Subcutaneous adipose tissue (tissue), 4 donors: ENCODE data around the gene STC2. TPM values are rescaled to one million over a fixed set of nuclear protein-coding genes. Genes with fewer than 3 reads are reported as not detected.

Source experiments
- total RNA-seq, 4 donors: library from RNA; depleted of rRNA; stranded (reverse); fragments of >200 nt; gene quantifications; one replicate each; pipeline ENCODE4 v1.1.0, GENCODE V29; 2016
- TF ChIP-seq, protein P1 (sequence below): fragments of 450-650 bp; IDR thresholded peaks from one replicate; pipeline ENCODE4 v1.5.1; 2016; ENCODE audit warnings: low read depth, mild to moderate bottlenecking, control low read depth, antibody characterized with exemption, moderate library complexity

STC2 gene
- total RNA-seq, 4 donors from 2014 or later, result 2.4 to 15.0 (median 4.2) TPM

DNA sequence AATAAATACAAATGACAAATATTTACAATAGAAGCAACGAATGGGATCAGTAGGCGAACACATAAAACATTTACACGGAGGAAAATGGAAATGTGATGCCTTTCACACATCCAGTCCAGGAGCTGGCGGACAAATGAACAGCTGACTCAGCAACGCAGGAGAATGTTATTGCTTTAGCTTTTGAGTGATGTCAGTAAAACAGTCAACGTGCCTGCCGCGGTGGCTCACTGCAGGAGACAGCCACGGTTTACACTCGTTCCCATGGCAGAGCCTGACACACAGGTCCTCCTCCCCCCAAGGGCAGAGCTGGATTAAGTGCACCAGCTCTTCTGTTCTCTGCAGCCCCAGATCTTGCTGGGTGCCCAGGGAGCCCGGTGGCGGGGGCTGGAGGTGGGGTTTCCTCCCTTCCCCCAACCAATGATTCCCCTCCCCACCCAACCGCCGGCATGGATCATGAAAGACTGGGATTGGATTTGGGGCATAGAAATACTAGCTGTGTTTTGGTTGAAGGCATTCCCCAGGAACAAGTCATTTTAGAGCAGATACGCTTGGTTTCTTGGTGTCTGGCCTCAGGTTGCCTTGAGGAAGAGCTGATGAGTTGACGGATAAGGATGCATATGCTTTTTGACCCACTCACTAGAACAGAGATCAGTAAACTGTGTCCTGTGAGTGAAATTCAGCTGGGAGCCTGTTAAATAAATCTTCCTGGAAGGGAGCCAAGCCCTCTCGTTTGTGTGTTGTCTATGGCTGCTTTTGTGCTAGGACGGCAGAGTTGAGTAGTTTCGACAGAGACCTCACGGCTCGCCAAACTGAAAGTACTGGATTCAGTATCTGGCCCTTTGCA, 12.5 kb downstream of the STC2 start:
- TF ChIP-seq, protein P1, sequence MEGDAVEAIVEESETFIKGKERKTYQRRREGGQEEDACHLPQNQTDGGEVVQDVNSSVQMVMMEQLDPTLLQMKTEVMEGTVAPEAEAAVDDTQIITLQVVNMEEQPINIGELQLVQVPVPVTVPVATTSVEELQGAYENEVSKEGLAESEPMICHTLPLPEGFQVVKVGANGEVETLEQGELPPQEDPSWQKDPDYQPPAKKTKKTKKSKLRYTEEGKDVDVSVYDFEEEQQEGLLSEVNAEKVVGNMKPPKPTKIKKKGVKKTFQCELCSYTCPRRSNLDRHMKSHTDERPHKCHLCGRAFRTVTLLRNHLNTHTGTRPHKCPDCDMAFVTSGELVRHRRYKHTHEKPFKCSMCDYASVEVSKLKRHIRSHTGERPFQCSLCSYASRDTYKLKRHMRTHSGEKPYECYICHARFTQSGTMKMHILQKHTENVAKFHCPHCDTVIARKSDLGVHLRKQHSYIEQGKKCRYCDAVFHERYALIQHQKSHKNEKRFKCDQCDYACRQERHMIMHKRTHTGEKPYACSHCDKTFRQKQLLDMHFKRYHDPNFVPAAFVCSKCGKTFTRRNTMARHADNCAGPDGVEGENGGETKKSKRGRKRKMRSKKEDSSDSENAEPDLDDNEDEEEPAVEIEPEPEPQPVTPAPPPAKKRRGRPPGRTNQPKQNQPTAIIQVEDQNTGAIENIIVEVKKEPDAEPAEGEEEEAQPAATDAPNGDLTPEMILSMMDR, result no peak

DNA sequence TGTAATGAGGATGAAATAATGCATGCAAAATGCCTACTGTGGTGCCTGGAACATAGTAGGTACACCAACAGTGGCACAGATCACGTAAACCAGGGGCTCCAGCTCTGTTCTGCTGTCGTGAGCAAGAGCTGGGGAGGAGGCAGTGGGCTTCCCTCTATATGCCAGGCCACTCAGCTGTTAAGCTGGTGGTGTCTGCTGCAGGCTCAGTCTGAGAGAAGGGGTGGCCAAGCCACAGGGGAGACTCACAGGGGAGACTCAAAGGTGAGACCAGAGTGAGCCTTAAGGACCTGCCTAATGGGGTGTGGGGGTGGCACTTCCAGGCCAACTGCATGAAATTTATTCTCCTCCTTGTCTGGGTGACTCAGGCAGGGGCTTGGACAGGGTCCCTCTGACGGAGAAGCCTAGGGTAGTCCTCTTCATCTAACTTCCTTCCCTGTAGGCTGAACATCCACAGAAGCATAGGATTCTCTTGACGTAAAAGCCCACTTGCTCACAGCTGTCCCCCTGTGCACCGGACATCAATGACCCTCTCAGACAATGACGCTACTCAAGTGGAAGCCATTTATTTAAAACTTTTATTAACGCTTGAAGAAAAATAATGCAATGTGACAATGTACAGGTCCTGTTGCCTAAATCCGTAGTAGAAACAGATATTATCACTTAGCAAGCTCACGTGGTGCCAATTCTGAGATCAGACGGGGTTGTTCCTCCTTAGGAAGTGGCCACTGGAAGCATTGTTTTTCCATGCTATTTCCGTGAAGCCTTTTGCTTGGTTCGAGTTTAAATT, 13.9 kb downstream of the STC2 start:
- TF ChIP-seq, protein P1, result no peak

DNA sequence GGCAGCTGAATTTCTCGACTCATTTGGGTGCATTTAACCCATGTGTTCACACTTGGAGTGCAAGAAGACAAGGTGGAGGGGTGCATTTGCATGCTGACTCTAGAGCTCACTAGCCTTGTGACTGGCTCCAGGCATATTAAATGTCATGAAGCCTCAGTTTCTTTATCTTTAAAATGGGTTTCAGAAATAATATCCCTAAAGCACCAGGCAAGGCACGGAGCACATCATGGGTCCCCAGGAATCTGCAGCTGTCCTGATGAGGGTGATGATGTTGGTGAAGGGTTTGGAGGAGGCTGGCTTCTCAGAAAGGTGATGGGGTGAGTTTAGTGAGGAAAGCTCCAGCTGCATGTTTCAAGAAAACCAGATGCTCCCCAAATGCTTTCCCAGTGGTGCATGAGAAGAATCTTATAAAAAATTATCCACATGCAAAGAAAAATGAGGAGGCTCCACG, 14.8 kb downstream of the STC2 start:
- TF ChIP-seq, protein P1, result no peak

DNA sequence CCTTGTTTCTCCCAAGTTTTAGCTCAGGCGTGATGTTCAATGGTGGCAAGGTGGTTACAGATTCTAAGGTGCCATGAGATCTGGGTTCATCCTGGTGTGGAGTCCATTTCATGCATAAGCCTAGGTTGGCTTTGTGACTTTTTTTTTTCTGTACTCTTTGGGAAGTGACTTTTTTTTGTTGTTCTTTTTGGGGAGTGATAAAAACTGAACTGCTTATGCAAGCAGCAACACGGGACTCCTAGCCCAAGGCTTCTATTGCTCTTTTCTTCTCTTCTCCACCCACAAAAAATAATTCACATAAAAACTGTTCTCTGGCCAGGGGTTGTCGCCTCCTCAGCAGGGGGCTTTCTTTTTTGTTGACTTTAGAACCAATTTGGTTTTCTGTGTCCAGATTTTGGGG, 15.4 kb downstream of the STC2 start:
- TF ChIP-seq, protein P1, result no peak

DNA sequence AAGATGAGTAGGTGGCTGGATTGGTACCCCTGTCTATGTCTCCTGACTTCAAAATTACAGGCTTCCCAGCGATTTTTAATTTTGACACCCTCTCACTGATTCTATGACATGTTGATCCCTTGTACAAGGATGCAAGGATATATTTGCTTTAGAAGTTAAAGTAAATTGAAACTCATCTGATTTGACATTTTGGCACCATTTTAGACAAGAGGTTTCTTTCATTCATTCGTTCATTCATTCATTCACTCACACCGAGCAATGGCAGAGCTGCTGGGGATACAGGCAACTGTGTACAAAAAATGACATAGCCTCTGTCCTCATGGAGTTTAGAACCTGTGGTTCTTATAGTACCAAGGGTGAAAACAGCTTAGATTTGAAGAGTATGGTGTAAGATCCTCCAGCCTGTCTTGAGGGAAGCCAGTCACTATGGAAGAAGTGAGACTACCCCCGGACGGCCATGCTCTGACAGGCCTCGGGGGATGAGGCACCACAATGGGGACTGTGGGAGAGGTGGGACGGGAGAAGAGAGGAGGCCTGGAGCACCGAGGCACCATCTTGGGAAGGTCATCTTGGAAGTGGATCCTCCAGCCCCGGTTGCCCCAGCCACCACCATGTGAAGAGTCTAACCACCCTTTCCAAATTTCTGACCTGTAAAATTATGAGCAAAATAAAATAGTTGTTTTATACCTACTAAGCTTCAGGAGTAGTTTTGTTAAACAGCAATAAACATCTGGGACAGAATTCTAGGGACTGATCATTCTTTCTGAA, 16.2 kb downstream of the STC2 start:
- TF ChIP-seq, protein P1, result no peak

DNA sequence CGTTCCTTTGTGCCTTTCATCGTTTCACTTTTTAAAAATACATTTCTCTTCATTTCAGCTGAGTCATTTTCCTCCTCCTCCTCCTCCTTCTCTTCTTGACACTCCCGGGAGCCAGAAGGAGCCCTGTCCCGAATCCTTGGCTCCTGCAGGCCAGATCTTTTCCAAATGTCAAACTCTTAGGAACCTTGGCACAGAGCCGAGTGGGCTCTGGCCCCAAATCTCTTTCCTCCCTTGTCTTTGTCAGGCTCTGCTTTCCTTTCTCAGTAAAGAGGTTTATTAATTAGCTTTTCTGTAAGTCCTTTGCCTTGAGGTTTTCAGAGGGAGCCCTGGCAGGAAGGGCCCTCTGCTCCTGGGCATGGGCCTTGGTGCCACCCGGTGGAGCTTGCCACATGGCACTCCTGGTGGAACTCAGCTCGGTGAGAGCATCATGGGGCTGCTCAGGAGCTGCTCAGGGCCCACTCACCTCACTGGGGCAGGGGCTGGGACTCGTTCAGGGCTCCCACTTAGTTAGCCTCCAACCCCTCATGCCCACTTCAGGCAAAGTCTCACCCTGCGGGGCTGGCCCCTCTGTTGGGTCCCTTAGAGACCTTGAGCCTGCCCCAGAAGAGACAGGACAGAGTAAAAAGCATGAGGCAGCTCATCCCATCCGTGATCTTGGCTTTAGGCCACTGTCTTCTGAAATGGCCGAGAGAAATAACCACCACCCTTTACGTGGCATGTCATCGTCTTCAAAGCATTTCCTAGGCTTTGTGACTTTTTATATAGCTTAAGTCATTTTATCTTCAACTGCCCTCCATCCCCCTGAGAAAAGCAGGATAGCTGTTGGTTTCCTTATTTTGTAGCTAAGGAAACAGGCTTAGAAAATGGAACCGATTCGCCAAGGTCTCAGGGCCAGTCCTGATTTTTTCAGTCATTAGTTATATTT, 17.1 kb downstream of the STC2 start:
- TF ChIP-seq, protein P1, result no peak
